Measurements from ENCODE around the gene TEX54. TPM values are rescaled to one million over a fixed set of nuclear protein-coding genes. Genes with fewer than 3 reads are reported as not detected.

Gene TEX54
- total RNA-seq (not detected), polyA plus RNA-seq (1 to 10 TPM; 1.3 to 1.9 TPM)

- H3K9me3 Mint-ChIP-seq: no peaks in the 10 kb centered on the region
- peak within 1 kb of the TSS; percentile 97 for H3K27ac ChIP-seq (ENCODE audit: low read depth, low read length)
- H3K4me3 ChIP-seq (ENCODE audit: low read length in 2 of 2): peak within 1 kb of the TSS; percentile 82 to 85
- no peaks in the 10 kb centered on the region for H3K27me3 ChIP-seq (ENCODE audit: insufficient read depth, low read length)
- H3K36me3 ChIP-seq (ENCODE audit: insufficient read depth, low read length): peaks cover 25% of the 10 kb centered on the region
- no peak for DNase-seq
- intact Hi-C loops (cut with micrococcal nuclease): loop anchor here (1.0 to 2.0 kb wide), 7 partner anchors 24 to 233 kb away; partner anchors contain the start of genes NXF1, TMEM179B and TTC9C
- H3K4me1 ChIP-seq (ENCODE audit: insufficient read depth, low read length): peaks cover 33% of the 10 kb centered on the region
- no peaks in the 10 kb centered on the region for H3K27me3 Mint-ChIP-seq
- H3K4me3 Mint-ChIP-seq: peak within 1 kb of the TSS; percentile 94 to 100 (median 98)
- peaks cover 13 to 51% of the 10 kb centered on the region in 2 donors for H3K36me3 Mint-ChIP-seq
- H3K27ac Mint-ChIP-seq: peak within 1 kb of the TSS; percentile 94 to 100 (median 99)
- ChIA-PET CTCF (ENCODE audit: partially characterized antibody) (interaction anchor here (2.2 kb wide), 1 partner anchor 46 kb away, joined by 11 read pairs; the partner anchor contains the start of gene TMEM179B), POLR2A (ENCODE audit: partially characterized antibody) (interaction anchor here (0.5 to 13.8 kb wide), 28 partner anchors 9 to 1485 kb away, joined by 3 to 801 read pairs (median 6); partner anchors contain the start of genes B3GAT3, C11orf98, CSKMT and EEF1G)
- peaks cover 22 to 56% (median 42%) of the 10 kb centered on the region in 4 donors for H3K4me1 Mint-ChIP-seq
- no peaks in the 10 kb centered on the region for H3K9me3 ChIP-seq (ENCODE audit: control insufficient read depth in 1 of 2, low read length in 2 of 2)
Measured at GRCh38 chr11:62832336-62833234, at the start of gene TEX54. Gene TEX54 (minus strand): TSS chr11:62832841.

GRCh38 chr11:62882431-62882749, 49.7 kb upstream of the TEX54 start:
- H3K4me1 ChIP-seq (ENCODE audit: insufficient read depth, low read length): peaks cover 52% of the 10 kb centered on the region
- CTCF ChIA-PET (ENCODE audit: partially characterized antibody): interaction anchor here (0.6 to 4.0 kb wide), 3 partner anchors 23 to 318 kb away, joined by 4 to 19 read pairs (median 4); partner anchors contain the start of gene TMEM179B
- no peak for DNase-seq
- POLR2A ChIA-PET (ENCODE audit: partially characterized antibody): interaction anchor here (1.7 to 7.2 kb wide), 15 partner anchors 18 to 339 kb away, joined by 5 to 138 read pairs (median 16); partner anchors contain the start of genes EEF1G, GANAB, HNRNPUL2 and LBHD1
- peaks cover 47% of the 10 kb centered on the region for H3K36me3 ChIP-seq (ENCODE audit: insufficient read depth, low read length)
- intact Hi-C loops (cut with micrococcal nuclease): loop anchor here (5.0 to 10.0 kb wide), 2 partner anchors 488 to 1090 kb away; partner anchors contain the start of genes FEN1 and TMEM258
- H3K4me1 Mint-ChIP-seq: peaks cover 26 to 60% (median 42%) of the 10 kb centered on the region in 4 donors
- H3K4me3 ChIP-seq (ENCODE audit: low read length in 2 of 2): peak overlapping the region; percentile 96 to 98
- H3K27me3 ChIP-seq (ENCODE audit: insufficient read depth, low read length): no peaks in the 10 kb centered on the region
- H3K9me3 Mint-ChIP-seq: no peaks in the 10 kb centered on the region
- H3K27ac ChIP-seq (ENCODE audit: low read depth, low read length): peak overlapping the region; percentile 93
- H3K9me3 ChIP-seq (ENCODE audit: control insufficient read depth in 1 of 2, low read length in 2 of 2): no peaks in the 10 kb centered on the region
- H3K4me3 Mint-ChIP-seq: peak overlapping the region; percentile 93 to 100 (median 100)
- no peaks in the 10 kb centered on the region for H3K27me3 Mint-ChIP-seq
- peak overlapping the region; percentile 93 to 100 (median 99) for H3K27ac Mint-ChIP-seq
- H3K36me3 Mint-ChIP-seq: peaks cover 46 to 64% of the 10 kb centered on the region in 2 donors

- no peaks in the 10 kb centered on the region for H3K9me3 Mint-ChIP-seq
- Histone ChIP-seq H3K4me1 (ENCODE audit: insufficient read depth, low read length) (peaks cover 52% of the 10 kb centered on the region), H3K9me3 (ENCODE audit: control insufficient read depth in 1 of 2, low read length in 2 of 2) (no peaks in the 10 kb centered on the region), H3K36me3 (ENCODE audit: insufficient read depth, low read length) (peaks cover 41% of the 10 kb centered on the region), H3K4me3 (ENCODE audit: low read length in 2 of 2) (peak overlapping the region; percentile 96 to 98), H3K27ac (ENCODE audit: low read depth, low read length) (peak overlapping the region; percentile 93), H3K27me3 (ENCODE audit: insufficient read depth, low read length) (no peaks in the 10 kb centered on the region)
- peak overlapping the region; percentile 93 to 100 (median 99) for H3K27ac Mint-ChIP-seq
- H3K4me1 Mint-ChIP-seq: peaks cover 26 to 60% (median 41%) of the 10 kb centered on the region in 4 donors
- CTCF ChIA-PET (ENCODE audit: partially characterized antibody): interaction anchor here (0.6 to 4.0 kb wide), 14 partner anchors 18 to 457 kb away, joined by 3 to 22 read pairs (median 4); partner anchors contain the start of genes HNRNPUL2, TMEM179B and TUT1
- intact Hi-C loops (cut with micrococcal nuclease): loop anchor here (1.0 to 10.0 kb wide), 10 partner anchors 26 to 1090 kb away; partner anchors contain the start of genes FEN1, HNRNPUL2, NXF1 and STX5
- peak; percentile 88 to 99 (median 90) for DNase-seq
- POLR2A ChIA-PET (ENCODE audit: partially characterized antibody): interaction anchor here (0.6 to 7.2 kb wide), 36 partner anchors 8 to 1452 kb away, joined by 3 to 138 read pairs (median 8); partner anchors contain the start of genes BSCL2, C11orf98, CPSF7 and CSKMT
- H3K36me3 Mint-ChIP-seq: peaks cover 40 to 58% of the 10 kb centered on the region in 2 donors
- H3K27me3 Mint-ChIP-seq: no peaks in the 10 kb centered on the region
- H3K4me3 Mint-ChIP-seq: peak overlapping the region; percentile 93 to 100 (median 100)
Measured at GRCh38 chr11:62881579-62882430, 49.2 kb upstream of the TEX54 start.

GRCh38 chr11:62880803-62881578, 48.4 kb upstream of the TEX54 start, which contains the start of gene SLC3A2:
Gene SLC3A2 (plus strand): TSS chr11:62880896. CDS start chr11:62881024, 128 bp downstream.
- intact Hi-C loops (cut with micrococcal nuclease): loop anchor here (1.0 to 10.0 kb wide), 11 partner anchors 19 to 1089 kb away; partner anchors contain the start of genes FEN1, HNRNPUL2, NXF1 and STX5
- H3K4me3 ChIP-seq (ENCODE audit: low read length in 2 of 2): peak within 1 kb of the TSS; percentile 96 to 98
- H3K27ac Mint-ChIP-seq: peak within 1 kb of the TSS; percentile 93 to 100 (median 99)
- H3K9me3 ChIP-seq (ENCODE audit: control insufficient read depth in 1 of 2, low read length in 2 of 2): no peaks in the 10 kb centered on the region
- peak within 1 kb of the TSS; percentile 93 to 100 (median 100) for H3K4me3 Mint-ChIP-seq
- H3K27ac ChIP-seq (ENCODE audit: low read depth, low read length): peak within 1 kb of the TSS; percentile 93
- DNase-seq: peak; percentile 85 to 89 (median 88)
- CTCF ChIA-PET (ENCODE audit: partially characterized antibody): interaction anchor here (0.6 to 4.0 kb wide), 21 partner anchors 9 to 456 kb away, joined by 3 to 22 read pairs (median 4); partner anchors contain the start of genes HNRNPUL2, TMEM179B and TUT1
- peaks cover 26 to 60% (median 41%) of the 10 kb centered on the region in 4 donors for H3K4me1 Mint-ChIP-seq
- no peaks in the 10 kb centered on the region for H3K27me3 ChIP-seq (ENCODE audit: insufficient read depth, low read length)
- H3K36me3 ChIP-seq (ENCODE audit: insufficient read depth, low read length): peaks cover 33% of the 10 kb centered on the region
- POLR2A ChIA-PET (ENCODE audit: partially characterized antibody): interaction anchor here (0.5 to 7.2 kb wide), 44 partner anchors 9 to 1451 kb away, joined by 3 to 138 read pairs (median 6); partner anchors contain the start of genes BSCL2, C11orf98, CPSF7 and CSKMT
- no peaks in the 10 kb centered on the region for H3K9me3 Mint-ChIP-seq
- peaks cover 52% of the 10 kb centered on the region for H3K4me1 ChIP-seq (ENCODE audit: insufficient read depth, low read length)
- H3K36me3 Mint-ChIP-seq: peaks cover 40 to 55% of the 10 kb centered on the region in 2 donors
- no peaks in the 10 kb centered on the region for H3K27me3 Mint-ChIP-seq

- H3K4me1 Mint-ChIP-seq: peaks cover 26 to 55% (median 39%) of the 10 kb centered on the region in 4 donors
- ChIA-PET POLR2A (ENCODE audit: partially characterized antibody) (interaction anchor here (0.5 to 7.2 kb wide), 36 partner anchors 16 to 1309 kb away, joined by 3 to 138 read pairs (median 8); partner anchors contain the start of genes C11orf98, CSKMT, EEF1G and HNRNPUL2), CTCF (ENCODE audit: partially characterized antibody) (interaction anchor here (0.8 to 4.0 kb wide), 14 partner anchors 9 to 323 kb away, joined by 3 to 22 read pairs (median 6); partner anchors contain the start of genes HNRNPUL2, TMEM179B and TUT1)
- DNase-seq: no peak
- Histone ChIP-seq H3K27me3 (ENCODE audit: insufficient read depth, low read length) (no peaks in the 10 kb centered on the region), H3K4me3 (ENCODE audit: low read length in 2 of 2) (peak overlapping the region; percentile 79 to 98), H3K4me1 (ENCODE audit: insufficient read depth, low read length) (peaks cover 46% of the 10 kb centered on the region), H3K9me3 (ENCODE audit: control insufficient read depth in 1 of 2, low read length in 2 of 2) (no peaks in the 10 kb centered on the region), H3K36me3 (ENCODE audit: insufficient read depth, low read length) (peaks cover 26% of the 10 kb centered on the region), H3K27ac (ENCODE audit: low read depth, low read length) (peak overlapping the region; percentile 93)
- intact Hi-C loops (cut with micrococcal nuclease): loop anchor here (1.0 to 10.0 kb wide), 5 partner anchors 18 to 1088 kb away; partner anchors contain the start of genes FEN1, TMEM258 and TUT1
- no peaks in the 10 kb centered on the region for H3K9me3 Mint-ChIP-seq
- peaks cover 35 to 50% of the 10 kb centered on the region in 2 donors for H3K36me3 Mint-ChIP-seq
- H3K4me3 Mint-ChIP-seq: peak overlapping the region; percentile 93 to 100 (median 100)
- H3K27me3 Mint-ChIP-seq: no peaks in the 10 kb centered on the region
- peak overlapping the region; percentile 93 to 100 (median 99) for H3K27ac Mint-ChIP-seq
Measured at GRCh38 chr11:62880231-62880802, 47.7 kb upstream of the TEX54 start.
